NCI-H748 treated with DMSO at 0.1 percent for 48 hours (cell line): Measurements from ENCODE around the gene AASS.

Experiments used
- DNase-seq: peaks from one replicate; lab custom pipeline; 2025; lab: John Stamatoyannopoulos, UW

AASS gene

GRCh38 chr7:122038904-122039303 lies 105.1 kb downstream of the AASS start:
- DNase-seq, result no peak

- no peak for DNase-seq
Measured at GRCh38 chr7:122038134-122038533, 105.9 kb downstream of the AASS start.

GRCh38 chr7:122035876-122036275 lies 108.2 kb downstream of the AASS start:
- no peak for DNase-seq

- no peak for DNase-seq
Measured at GRCh38 chr7:122033641-122034040, 110.4 kb downstream of the AASS start.

- no peak for DNase-seq
Measured at GRCh38 chr7:122027058-122027457, 117.0 kb downstream of the AASS start.
